Tongue (tissue), 2 donors: ENCODE results near the gene CALCOCO1. TPM values are rescaled to one million over a fixed set of nuclear protein-coding genes. Genes with fewer than 3 reads are reported as not detected.
A peak's percentile ranks its signal among the peaks of the same experiment; 100 is the strongest.
"Not testable (repeated sequence)": the region's sequence is repeated elsewhere in the genome, so short reads cannot be mapped to it uniquely, and the experiment has no call there.

Experiments used
- DNase-seq: peaks from one replicate; pipeline ENCODE4 v3.0.0-alpha.2; 2015
- total RNA-seq: library from RNA; depleted of rRNA; stranded (reverse); fragments of >200 nt; gene quantifications from one replicate; pipeline ENCODE4 v1.2.3, GENCODE V29; 2014

Gene CALCOCO1, protein sequence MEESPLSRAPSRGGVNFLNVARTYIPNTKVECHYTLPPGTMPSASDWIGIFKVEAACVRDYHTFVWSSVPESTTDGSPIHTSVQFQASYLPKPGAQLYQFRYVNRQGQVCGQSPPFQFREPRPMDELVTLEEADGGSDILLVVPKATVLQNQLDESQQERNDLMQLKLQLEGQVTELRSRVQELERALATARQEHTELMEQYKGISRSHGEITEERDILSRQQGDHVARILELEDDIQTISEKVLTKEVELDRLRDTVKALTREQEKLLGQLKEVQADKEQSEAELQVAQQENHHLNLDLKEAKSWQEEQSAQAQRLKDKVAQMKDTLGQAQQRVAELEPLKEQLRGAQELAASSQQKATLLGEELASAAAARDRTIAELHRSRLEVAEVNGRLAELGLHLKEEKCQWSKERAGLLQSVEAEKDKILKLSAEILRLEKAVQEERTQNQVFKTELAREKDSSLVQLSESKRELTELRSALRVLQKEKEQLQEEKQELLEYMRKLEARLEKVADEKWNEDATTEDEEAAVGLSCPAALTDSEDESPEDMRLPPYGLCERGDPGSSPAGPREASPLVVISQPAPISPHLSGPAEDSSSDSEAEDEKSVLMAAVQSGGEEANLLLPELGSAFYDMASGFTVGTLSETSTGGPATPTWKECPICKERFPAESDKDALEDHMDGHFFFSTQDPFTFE
- total RNA-seq, result 137 TPM

DNA sequence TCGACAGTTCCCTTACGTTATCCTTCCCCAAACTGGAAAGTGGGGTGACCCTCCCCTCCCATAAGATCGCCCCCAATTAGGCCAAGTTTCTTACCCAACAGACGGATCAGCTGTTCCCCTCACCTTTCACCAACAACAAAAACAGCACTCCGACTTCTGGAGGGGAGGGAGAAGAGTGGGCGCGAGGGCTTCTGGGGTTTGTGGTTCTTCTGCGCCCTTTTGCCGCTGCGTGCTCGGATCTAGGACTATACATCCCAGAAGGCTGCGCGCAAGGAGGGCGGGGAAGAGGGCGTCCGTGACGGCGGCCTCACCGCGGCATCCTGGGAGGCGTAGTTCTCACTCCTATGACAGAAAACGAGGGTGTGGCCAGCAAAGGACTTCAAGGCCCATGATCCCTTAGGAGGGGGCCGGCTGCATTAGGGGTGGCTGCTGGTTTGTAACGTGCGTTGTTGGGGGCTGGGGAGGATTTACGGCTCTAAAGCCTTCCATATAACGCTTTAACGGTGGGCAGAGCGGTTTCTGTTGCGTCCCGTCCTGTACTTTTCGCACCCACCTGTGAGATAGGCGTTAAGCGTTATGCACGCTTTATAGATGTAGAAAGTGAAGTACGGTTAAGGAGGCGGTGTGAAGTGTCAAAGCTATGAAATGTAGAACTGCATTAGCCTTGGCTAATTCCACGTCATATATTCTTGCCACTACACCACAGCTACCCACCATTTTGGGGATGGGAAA is at the start of gene CALCOCO1:
Gene CALCOCO1 (minus strand): TSS at position 143 of the 732 bp plus-strand sequence. CDS start 2,210 bp downstream, outside the sequence.
- peak; percentile 99 for DNase-seq

DNA sequence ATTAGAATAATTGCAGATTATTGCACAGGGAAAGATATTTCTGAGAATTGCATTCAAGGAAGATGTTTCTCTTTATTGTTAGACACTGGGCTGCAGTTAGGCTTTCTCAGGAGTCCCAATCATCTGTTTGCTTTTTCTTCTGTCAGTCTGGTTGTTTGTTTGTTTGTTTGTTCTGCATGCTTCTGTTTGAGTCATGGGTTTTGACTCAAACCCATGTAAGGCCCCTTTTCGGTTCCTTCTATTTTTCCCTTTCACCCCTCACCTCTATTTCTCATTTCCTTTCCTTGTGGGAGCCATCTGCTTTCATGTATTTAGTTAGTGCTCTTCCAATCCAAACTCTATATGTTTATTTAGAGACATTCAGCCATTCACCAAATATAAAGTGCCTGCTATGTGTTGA is 49.6 kb upstream of the CALCOCO1 start:
- DNase-seq, result no peak

DNA sequence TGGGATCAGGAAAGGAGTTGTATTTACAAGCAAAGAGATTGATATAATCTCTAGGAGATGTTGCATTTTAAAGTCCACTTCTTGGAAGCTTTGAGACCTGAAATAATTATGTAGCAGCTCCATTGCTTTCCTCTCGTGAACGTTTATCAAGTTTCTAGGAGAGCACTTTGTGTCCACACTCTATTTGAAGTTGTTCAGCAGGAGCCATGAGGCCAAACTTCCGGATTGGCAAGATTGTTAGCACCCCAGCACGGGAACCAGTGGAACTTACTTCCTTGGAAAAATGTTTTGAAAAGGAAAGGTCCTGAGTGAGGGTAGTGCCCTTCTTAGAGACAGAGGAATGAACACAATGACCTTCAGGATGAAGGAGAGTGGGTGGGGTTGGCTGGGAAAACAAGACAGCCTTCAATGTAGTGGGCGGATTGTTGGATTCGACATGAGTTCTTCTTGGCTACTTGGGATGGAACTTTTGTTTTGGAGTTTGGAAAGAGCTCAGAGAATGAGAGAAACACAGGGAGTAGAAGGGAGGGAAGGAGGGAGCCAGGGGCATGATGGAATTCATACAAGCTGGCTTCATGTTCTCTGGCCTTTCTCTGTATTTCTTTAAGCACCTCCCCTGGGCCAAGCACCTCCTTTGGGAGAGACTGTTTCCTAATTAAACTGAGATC is 48.4 kb upstream of the CALCOCO1 start:
- DNase-seq, result no peak

DNA sequence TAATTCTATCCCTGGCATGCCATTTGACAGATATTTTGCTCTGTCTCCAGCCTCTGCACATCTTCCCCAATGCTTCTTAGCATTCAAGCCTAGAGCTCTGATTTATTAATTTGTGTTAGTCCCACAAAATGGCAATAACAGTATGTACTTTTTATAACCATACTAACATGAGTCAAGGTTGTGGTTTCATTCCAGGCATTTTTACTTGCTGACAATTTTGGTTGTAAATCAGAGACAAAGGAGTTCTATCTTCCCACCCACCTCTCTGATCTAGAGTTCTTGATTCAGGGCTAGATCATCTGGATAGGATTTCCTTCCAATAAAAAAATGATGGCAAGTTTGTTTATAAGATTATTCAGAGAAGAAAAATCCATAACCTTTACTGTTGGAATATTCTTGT is 43.0 kb upstream of the CALCOCO1 start:
- no peak for DNase-seq

DNA sequence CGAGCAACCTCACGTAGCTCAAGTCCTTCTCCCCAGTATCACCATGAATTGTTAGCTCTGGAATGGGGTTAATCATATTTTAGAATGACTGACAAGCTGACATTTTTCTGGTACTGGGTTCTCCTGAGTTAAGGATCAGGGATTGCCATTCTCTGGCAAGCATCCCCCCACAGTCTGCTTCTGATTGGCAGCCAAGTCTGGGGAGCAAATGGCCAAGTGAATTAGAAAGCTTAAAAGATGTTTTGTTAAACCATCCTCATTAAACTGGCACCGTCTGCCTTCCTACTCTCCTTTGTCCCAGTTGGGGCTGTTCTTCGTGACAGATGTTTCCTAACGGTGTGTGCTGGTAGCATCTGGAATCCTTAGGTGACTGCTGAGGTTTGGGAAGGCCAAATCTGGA is 41.7 kb upstream of the CALCOCO1 start:
- DNase-seq, result no peak

DNA sequence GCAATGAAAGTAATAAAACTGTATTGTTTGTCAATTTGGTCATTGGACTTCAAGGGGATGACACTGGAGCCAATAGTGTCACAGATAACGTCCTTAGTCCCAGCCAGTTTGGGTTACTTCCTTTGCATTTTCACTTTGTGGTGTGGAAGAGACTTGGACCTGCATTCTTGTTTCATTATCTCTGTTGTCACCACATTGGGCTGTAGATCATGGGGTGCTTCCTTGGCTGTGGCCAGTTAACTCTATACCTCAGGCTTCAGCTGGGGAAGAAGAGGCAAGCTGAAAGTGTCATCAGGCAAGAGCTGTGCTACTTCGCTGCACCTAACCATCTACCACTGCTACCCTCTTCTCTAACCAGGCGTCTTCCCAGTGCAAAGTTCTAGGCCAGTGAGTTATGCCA is 39.6 kb upstream of the CALCOCO1 start:
- no peak for DNase-seq

DNA sequence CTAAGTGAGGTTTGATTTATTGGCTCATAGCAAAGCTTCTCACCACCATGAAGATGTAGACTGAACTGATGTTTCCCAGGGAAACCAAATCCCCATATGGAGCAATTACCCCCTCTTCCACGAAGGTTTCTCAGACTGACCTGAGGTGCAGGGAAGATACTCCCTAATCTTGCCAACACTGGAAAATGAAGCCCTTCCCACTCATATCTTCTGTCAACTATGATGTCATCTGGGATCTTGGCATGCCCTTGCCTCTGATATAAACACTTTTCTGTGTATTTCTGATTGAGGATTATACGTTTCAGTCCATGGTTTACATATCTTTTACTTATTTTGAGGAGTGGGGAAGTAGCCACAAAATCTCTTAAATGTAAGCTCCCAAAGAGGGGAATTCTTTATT is 38.6 kb upstream of the CALCOCO1 start:
- no peak for DNase-seq

DNA sequence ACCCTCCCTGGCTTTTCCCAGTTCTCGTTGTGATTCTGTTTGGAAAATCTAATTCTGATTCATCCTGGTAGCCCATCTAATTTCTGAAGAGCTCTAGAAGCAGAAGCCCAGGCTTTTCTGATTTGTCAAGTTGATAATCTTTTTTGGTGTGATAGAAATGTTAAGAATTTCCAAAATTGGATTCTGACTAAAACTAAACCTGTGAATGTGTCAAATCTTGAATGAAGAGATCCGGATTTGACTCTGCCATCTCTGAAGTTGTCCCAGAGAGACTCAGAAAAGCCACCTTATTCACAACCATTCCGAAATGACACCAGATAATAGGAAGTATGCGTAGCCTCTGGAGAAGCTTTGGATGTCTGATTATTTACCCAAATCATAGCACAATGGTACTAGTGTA is 37.4 kb upstream of the CALCOCO1 start:
- no peak for DNase-seq

DNA sequence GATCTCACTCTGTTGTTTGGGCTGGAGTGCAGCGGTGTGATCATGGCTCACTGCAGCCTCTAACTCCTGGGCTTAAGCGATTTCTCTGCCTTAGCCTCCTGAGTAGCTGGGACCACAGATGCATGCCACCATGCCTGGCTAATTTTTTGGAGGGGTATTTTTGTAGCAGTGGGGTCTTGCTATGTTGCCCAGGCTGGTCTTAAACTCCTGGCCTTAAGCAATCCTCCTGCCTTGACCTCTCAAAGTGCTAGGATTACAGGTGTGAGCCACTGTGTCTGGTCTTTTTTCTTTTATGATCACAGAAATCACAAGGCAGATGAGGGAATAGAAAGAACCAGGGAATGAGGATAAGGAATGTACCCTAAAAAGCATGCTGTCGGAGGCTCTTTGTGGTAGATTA is 35.5 kb upstream of the CALCOCO1 start:
- DNase-seq, result not testable (repeated sequence)

DNA sequence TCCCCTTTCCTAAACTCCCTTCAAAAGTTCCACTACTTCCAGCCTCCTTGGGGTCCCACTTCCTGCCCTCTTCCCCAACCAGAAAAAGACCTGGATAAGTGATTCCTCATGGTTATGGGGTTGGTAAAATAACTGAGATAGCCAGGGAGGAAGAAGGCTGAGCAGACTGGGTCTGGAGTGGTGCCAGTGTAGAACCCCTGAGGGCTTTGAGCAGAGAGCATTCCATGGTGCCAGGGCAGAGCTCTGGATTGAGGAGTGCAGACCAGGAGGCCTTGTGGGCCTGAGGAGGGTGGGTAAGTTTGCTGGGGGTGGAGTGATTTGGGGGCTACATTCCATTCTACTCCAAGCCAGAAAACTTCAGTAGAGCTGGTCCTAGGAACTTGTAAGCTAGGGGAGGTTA is 34.1 kb upstream of the CALCOCO1 start:
- no peak for DNase-seq

DNA sequence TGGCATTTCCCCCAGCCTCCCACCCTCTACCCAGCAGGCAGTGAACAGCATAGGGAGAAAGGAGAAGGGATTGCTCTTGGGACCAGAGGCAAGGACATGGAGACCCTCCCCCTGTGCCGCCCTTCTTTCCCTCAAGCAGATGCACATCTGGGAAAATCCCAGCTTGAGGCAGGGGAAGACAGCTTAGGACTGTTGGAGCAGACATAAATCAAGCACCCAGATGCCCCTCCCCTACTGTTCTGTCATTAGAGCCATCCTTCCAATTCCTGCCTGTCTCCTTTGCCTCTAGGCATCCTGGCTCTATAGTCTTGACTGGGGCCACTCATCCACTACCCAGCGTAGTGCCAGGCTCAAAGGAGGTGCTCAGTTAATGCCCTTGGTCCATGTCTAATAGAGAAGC is 32.0 kb upstream of the CALCOCO1 start:
- no peak for DNase-seq

DNA sequence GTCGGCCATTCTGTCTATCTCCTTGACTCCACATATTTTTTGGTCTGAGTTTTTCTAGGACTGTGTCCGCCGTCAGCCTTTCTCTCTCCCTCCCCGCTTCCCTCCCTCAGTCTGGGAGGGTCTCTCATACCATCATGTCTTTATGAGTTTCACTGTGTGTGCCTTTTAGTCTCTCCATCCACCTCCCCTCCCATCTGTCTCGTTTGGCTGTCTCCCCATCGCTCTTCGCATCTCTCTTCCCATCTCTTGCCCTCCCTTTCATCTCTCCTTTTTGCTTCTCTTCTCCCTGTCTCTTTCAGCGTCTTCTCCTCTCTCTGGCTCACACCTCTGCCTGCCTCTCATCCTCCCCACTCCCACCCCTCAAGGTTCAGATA is 31.5 kb upstream of the CALCOCO1 start:
- DNase-seq, result no peak

DNA sequence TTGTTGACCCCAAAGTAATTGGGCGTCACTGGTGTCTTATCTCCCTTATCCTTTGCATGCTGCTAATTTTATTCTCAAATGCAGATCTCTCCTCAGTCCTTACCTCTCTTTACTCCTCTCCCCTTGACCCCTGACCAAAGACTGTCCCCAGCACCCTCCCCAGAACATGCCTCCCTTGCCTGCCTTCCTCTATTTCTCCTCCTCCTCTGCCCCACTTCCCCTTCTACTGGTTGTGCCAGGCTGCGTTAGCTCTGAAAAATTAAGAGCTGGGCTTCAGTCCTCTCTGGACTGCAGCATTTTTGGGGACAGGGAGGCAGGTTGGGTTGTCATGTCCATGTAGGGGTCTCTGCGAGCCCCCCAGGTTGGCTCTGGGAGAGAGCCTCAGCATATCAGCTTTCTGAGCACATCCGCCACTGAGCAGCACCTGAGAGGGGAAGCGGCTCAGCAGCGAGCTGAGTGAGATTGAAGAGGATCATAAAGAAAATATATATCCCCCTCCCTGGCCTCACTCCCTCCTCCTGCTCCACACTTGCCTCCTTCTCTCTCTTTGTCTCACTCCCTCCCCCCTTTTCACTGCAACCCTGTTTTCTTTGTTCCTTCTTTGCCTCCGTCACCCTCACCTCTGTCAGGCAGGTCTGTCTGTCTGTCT is 31.0 kb upstream of the CALCOCO1 start:
- DNase-seq, result no peak

DNA sequence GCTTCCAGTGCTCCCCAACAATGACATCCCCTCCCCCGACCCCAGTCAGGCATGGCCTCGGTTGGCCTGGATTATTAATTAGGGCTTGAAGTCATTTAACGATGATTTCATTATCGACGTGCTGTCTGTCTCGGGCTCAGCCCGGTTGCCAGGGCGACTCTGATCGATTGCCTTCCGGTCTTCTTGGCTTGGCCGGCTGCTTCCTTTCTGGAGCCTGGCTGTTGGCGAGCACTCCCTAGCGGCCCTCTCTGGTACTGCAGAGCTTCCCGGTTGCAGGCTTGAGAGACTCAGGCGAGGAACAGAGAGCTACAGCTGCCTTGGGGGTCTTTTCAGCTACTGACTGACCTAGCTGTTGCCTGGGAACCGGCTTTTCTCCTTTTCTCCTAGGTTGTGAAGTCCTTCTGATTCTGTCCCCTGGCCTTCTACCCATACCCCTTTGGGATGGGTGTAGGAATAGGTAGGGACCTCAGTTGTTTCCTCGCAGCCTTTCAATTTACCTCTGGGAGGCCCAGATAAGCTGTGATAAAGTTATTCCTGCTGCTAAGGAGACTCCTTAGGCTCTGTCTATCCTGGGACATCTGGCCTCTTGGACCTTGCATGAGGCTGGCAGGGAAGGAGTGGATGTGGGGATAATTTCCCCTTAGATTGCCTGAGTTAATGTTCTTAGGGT is 30.0 kb upstream of the CALCOCO1 start:
- DNase-seq, result peak; percentile 75

DNA sequence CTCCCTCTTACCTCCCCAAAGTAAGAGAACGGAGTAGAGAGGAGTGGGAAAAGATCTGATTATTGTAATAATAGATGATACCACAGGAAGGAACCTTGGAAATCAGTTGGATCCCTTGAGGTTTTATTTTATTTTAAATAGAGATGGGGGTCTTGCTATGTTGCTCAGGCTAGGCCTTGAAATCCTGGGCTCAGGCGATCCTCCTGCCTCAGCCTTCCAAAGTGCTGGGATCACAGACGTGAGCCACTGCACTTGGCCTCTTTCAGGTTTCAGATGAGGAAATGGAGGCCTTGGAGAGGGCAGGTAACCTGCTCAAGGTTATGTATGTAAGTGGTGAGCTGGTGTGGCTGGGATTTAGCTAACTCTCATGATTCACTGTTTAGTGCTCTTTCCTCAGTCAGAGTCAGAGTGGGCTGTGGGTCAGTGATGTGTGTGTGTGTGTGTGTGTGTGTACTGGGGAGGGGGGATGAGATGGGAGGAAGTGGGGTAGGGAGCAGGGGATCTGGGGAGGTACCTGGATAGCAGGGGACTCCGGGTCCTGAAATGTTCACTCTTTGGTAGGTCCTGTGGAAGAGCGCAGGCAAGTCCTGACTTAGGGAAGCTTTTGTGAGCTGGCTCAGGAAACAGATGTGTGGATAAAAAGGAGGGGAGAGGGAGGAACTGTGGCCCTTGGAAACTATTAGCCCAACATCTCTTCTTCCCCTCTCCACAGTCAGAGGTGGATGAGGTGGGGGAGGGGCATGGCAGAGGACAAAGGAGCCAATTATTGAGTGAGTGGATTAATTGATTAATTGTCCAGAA is 29.2 kb upstream of the CALCOCO1 start:
- DNase-seq, result no peak

DNA sequence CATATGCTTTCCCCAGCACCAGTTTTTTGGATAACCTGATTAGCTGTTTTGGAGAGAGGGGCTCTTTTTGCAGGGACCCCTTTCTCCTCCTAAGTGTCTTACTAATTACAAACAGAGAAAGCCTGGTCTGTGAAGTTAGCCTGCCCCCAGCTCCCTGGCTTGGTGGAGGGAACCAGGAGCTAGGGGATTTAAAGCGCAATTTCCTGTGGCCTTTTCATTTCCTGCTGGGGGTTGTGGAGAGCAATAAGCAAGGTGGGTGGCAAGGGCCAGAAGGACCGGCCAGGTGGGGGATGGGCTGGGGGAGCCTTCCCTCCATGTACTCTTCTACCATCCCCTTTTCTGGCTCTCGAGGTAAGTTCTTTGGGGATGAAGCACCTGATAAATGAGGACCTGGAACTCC is 28.6 kb upstream of the CALCOCO1 start:
- no peak for DNase-seq

DNA sequence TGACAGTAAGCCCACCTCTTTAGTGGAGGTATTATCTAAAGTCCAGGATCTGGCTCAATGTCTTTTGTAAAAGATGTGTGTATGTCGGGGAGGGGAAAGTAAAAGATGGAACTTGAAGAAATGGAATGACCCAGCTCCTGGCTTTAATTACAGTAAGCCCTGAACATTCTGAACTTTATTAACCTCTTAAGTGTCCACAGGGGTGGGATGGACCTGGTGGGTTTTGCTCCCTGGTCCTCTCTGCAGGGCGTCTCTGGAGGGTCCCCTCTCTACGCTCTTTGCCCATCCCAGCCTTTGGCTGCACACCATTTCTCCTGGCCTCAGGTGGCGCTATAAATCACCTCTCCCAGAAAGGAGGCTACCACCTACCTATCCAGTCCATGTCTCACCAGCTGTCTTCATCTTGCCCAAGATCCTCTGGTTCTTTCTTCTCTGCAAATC is 28.2 kb upstream of the CALCOCO1 start:
- DNase-seq, result no peak

DNA sequence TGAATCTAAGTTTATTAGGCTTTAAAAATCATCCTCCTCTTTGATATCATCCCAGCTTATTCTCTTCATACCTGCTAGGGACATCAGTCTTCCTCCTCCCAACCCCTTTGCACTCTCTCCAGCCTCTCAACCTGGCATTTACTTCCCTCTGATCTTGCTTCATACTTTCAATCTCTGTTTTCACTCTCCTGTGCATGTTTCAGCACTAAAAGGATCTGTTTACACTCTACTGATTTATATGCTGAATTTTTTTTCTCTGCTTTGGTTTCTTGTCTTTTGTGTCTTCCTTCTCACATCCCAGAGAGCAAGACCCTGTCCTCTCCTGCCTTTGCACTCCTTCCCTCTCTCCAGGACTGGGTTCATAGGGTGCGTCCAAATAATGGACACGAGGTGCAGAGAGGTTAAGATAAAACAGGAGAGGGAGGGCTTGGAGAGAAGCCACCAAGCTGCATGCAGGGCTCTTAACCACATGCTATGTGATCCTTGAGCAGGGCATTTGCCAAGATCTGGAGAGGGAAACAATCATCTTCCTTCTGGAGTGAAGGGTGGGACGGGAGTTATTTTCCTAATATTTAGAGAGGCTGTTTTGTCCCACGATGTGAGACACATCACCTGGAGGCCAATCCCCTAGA is 27.5 kb upstream of the CALCOCO1 start:
- DNase-seq, result peak; percentile 48

DNA sequence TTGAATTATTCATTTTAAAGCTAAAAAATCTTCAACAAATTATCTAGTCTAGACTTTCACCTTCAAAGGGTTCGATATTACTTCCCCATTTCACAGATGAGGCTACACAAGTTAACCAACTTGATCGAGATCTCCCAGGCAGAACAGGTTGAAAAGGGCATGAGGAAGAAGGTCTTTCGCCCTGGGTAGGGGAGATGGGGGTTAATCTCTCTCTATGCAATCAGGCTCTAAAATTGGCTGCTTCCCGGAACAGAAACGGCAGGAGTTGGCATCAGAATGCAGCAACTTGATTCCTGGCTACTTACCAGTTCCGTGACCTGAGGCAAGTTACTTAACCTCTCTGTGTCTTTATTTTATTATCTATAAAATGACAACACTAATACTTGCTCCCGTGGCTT is 26.9 kb upstream of the CALCOCO1 start:
- DNase-seq, result no peak

DNA sequence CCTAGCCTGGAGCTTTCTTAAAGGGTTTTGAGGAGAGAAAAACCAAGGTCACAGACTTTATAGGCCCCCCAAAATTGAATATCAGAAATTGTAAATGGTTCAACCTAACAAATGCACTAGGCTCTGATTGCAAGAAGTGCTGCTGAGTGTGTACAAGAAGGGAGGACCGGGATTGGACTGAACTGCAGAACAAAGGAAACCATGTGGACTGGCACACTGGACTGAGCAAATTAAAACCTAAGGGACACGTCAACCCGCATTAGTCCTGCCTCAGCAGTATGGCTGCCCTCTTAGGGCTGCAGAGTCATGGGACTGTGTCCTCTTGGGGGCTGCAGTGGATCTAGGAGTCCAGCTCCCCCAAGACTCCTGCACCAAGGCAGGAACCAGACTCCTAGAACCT is 25.4 kb upstream of the CALCOCO1 start:
- no peak for DNase-seq
